Stimulated activated memory B cell treated with anti-CD40 and anti-IgM and Interleukin-4, amounts not matched to agents 10 μg/mL and 1 μg/mL and 100 μg/mL, for 72 hours (primary cell): ENCODE results near the gene BEST4.
A peak's percentile ranks its signal among the peaks of the same experiment; 100 is the strongest.

Experiments used
- ATAC-seq: fragments of 150-1000 bp; cut with Tn5 transposase; 2 replicates; pipeline ENCODE4 v1.10.0; 2021
- H3K27ac Mint-ChIP-seq: one replicate; pipeline ENCODE4 v1.8.0; 2022; ENCODE audit warnings: mild to moderate bottlenecking, mixed read lengths
- H3K27me3 Mint-ChIP-seq: one replicate; pipeline ENCODE4 v1.8.0; 2022; ENCODE audit warnings: mixed read lengths
- H3K36me3 Mint-ChIP-seq: one replicate; pipeline ENCODE4 v1.8.0; 2022; ENCODE audit warnings: mixed read lengths
- H3K4me1 Mint-ChIP-seq: one replicate; pipeline ENCODE4 v1.8.0; 2022; ENCODE audit warnings: mixed read lengths
- H3K4me3 Mint-ChIP-seq: one replicate; pipeline ENCODE4 v1.8.0; 2022; ENCODE audit warnings: mild to moderate bottlenecking, moderate library complexity, mixed read lengths
- H3K9me3 Mint-ChIP-seq: one replicate; pipeline ENCODE4 v1.8.0; 2022; ENCODE audit warnings: mixed read lengths

The BEST4 gene

GRCh38 chr1:44808938-44809917 is 21.3 kb upstream of the BEST4 start:
- peak; percentile 71 for ATAC-seq
- H3K9me3 Mint-ChIP-seq, result no peaks in the 10 kb centered on the region
- peaks cover 26% of the 10 kb centered on the region for H3K36me3 Mint-ChIP-seq
- H3K27me3 Mint-ChIP-seq, result no peaks in the 10 kb centered on the region
- peaks cover 75% of the 10 kb centered on the region for H3K4me1 Mint-ChIP-seq
- peak overlapping the region; percentile 31 for H3K4me3 Mint-ChIP-seq
- H3K27ac Mint-ChIP-seq, result peak overlapping the region; percentile 96

GRCh38 chr1:44808063-44808937 is 20.3 kb upstream of the BEST4 start, which contains the start of gene BTBD19:
Gene BTBD19, plus strand, starts transcription at chr1:44808523. Its CDS starts 298 bp downstream, at chr1:44808821.
- ATAC-seq, result peak; percentile 58
- H3K36me3 Mint-ChIP-seq, result peaks cover 31% of the 10 kb centered on the region
- H3K27ac Mint-ChIP-seq, result peak within 1 kb of the TSS; percentile 96
- no peaks in the 10 kb centered on the region for H3K9me3 Mint-ChIP-seq
- H3K4me3 Mint-ChIP-seq, result peak within 1 kb of the TSS; percentile 45
- peaks cover 74% of the 10 kb centered on the region for H3K4me1 Mint-ChIP-seq
- H3K27me3 Mint-ChIP-seq, result no peaks in the 10 kb centered on the region

DNA sequence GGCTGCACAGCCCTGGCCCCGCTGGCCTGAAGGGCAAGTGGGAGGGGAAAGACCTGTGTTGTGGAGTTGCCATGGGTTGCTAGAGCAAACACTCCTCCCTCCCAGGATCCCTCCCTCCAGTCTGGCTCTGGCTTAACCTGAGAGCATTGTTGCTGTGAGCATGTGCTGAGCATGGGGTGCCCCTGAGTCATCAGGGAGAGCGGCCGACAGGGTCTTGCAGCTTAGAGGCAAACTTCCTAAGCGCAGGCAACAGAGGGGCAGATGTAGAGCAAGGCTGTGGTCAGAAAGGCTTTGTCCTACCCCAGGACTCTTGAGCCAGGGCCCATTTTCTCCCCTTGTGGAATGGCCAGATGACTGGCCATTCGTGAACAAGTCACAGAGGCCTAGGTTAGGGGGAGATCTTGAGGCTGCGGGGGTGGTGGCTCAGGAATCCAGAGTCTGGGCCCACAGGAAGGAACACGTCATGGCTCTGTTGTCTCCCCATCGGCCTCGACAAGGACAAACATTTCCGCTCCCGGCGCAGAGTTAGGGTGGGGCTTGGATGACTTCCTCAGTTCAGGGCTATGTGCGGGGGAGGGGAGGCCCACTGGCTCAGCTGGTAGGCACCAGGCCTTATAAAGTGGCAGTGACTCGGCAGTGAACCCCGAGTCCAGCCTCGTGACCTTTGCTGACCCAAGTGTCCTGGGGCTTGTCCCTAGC is 19.5 kb upstream of the BEST4 start:
- Mint-ChIP-seq H3K27ac (peak overlapping the region; percentile 96), H3K4me1 (peaks cover 81% of the 10 kb centered on the region), H3K36me3 (peaks cover 38% of the 10 kb centered on the region), H3K4me3 (peak overlapping the region; percentile 45), H3K27me3 (no peaks in the 10 kb centered on the region), H3K9me3 (no peaks in the 10 kb centered on the region)
- ATAC-seq, result peak; percentile 70

DNA sequence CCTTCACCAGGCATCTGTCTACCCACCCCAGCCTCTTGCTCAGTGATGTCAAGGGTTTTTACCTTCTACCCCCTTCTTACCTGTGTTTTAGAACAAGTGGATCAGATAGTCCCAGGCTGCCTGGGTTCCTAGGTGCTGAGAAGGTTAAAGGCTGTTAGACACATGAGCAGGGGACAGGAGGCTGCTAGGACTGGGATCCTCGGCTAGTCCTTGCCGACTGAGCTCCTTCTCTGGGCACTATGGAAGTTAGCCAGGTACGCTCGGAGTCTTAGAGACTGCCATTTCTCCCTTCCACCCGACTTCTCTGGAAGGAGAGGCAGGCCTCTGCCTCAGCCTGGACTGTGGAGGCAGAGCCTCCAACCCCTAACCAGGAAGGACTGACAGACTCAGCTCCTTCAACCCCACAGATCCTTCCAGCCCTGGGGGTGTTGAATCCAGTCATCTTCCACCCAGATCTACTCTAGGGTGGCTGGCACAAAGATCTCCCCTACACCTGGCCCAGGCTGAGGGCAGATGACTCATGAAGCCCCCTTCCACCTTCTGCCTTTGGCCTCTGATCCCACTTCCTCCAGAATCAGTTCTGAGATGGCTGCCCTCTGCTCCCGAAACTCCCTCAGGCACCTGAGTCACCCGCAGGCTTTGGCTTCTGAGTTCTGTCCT is 18.9 kb upstream of the BEST4 start, which contains the start of gene DYNLT4:
TSS of gene DYNLT4 (minus strand) at position 648 of the 660 bp plus-strand sequence. CDS start 683 bp downstream, outside the sequence.
- H3K36me3 Mint-ChIP-seq, result peaks cover 43% of the 10 kb centered on the region
- no peaks in the 10 kb centered on the region for H3K27me3 Mint-ChIP-seq
- ATAC-seq, result no peak
- H3K4me3 Mint-ChIP-seq, result peak within 1 kb of the TSS; percentile 45
- H3K27ac Mint-ChIP-seq, result peak within 1 kb of the TSS; percentile 96
- peaks cover 80% of the 10 kb centered on the region for H3K4me1 Mint-ChIP-seq
- no peaks in the 10 kb centered on the region for H3K9me3 Mint-ChIP-seq

- Mint-ChIP-seq H3K27ac (peak overlapping the region; percentile 96), H3K4me3 (no peak overlapping the region), H3K36me3 (peaks cover 47% of the 10 kb centered on the region), H3K4me1 (peaks cover 77% of the 10 kb centered on the region), H3K9me3 (no peaks in the 10 kb centered on the region), H3K27me3 (no peaks in the 10 kb centered on the region)
- ATAC-seq, result no peak
These were observed 18.2 kb upstream of the BEST4 start for GRCh38 chr1:44806025-44806703.

DNA sequence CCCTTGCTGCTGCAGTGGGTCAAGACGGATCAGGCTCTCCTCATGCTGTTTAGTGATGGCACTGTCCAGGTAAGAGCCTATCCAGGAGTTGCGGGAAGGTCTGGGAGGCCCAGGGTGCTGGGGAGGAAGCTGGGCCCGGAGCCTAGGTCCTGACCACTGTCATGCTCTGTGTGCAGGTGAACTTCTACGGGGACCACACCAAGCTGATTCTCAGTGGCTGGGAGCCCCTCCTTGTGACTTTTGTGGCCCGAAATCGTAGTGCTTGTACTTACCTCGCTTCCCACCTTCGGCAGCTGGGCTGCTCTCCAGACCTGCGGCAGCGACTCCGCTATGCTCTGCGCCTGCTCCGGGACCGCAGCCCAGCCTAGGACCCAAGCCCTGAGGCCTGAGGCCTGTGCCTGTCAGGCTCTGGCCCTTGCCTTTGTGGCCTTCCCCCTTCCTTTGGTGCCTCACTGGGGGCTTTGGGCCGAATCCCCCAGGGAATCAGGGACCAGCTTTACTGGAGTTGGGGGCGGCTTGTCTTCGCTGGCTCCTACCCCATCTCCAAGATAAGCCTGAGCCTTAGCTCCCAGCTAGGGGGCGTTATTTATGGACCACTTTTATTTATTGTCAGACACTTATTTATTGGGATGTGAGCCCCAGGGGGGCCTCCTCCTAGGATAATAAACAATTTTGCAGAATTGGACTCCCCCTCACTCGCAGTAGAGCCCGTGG is 17.5 kb upstream of the BEST4 start:
- ATAC-seq, result no peak
- Mint-ChIP-seq H3K4me1 (peaks cover 70% of the 10 kb centered on the region), H3K9me3 (no peaks in the 10 kb centered on the region), H3K27ac (peak overlapping the region; percentile 95), H3K36me3 (peaks cover 47% of the 10 kb centered on the region), H3K27me3 (no peaks in the 10 kb centered on the region), H3K4me3 (no peak overlapping the region)

DNA sequence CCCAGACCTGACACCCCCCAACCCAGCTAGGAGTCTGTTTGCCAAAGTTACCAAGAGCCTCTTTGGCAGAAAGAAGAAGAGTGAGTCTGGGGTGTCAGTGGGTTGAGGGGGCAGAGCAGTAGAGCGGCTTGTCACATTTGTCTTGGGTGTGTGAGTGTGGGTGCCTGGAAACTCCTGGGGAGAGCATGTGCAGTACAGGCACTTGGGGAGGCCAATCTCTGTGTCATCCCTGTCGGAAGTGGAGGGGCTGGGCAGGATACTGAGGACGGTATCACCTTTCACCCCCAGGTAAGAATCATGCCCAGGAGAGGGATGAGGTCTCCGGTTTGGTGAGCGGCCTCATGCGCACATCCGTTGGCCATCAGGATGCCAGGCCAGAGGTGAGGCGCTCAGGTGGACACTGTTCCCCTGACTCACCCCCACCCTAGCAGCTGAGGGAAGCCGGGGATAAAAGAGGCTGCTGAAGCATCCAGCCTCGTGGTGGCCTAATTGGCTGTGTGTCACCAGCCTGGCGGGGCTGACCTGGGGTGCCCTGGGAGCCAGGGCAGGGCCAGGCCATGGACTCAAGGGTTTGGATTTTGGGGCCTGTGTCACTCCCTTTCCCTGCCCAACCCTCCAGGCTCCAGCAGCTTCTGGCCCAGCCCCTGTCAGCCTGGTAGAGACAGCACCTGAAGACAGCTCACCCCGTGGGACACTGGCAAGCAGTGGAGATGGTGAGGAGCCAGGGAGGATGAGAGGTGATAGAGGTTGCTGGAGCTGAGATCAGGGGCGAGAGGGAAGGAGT is 15.5 kb upstream of the BEST4 start:
- Mint-ChIP-seq H3K27ac (peak overlapping the region; percentile 95), H3K36me3 (peaks cover 47% of the 10 kb centered on the region), H3K27me3 (no peaks in the 10 kb centered on the region), H3K4me3 (peak overlapping the region; percentile 53), H3K4me1 (peaks cover 50% of the 10 kb centered on the region), H3K9me3 (no peaks in the 10 kb centered on the region)
- no peak for ATAC-seq

DNA sequence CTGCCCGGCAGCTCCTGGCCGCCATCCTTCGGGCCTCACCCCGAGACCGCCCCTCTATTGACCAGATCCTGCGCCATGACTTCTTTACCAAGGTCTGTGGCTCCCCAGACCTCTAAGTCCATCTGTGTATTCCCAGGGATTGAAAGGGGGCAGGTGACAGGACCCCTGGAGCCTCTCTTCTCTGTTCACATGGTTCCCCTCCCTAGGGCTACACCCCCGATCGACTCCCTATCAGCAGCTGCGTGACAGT is 15.0 kb upstream of the BEST4 start:
- ATAC-seq, result no peak
- Mint-ChIP-seq H3K9me3 (no peaks in the 10 kb centered on the region), H3K4me1 (peaks cover 45% of the 10 kb centered on the region), H3K36me3 (peaks cover 47% of the 10 kb centered on the region), H3K27ac (peak overlapping the region; percentile 95), H3K4me3 (peak overlapping the region; percentile 53), H3K27me3 (no peaks in the 10 kb centered on the region)

DNA sequence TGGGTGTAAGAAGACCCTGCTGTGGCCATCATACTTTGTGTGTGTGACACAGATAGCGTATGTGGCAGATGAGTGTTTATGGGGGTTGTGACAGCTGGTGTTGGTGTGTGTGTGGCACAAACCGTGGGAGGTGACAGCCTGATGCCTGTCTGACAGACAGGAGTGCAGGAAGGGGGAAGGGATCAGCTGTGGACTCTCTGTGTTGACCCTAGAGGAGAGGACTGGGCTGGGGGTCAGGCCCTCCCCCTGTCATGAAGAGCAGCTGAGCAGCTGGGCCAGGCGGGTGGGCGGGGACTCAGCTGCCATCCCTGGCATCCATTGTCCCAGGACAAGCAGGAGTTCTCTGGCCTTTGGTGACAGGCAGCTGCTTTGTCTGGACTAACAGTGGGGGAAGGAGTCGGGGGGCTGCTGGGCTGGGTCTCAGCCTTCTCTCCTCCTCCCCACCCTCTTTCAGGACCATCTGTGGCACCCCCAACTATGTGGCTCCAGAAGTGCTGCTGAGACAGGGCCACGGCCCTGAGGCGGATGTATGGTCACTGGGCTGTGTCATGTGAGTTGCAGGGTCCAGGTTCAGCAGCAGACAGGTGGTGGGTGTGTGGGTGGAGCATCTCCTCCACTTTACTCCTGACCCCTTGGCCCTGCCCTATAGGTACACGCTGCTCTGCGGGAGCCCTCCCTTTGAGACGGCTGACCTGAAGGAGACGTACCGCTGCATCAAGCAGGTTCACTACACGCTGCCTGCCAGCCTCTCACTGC is 14.5 kb upstream of the BEST4 start:
- no peaks in the 10 kb centered on the region for H3K27me3 Mint-ChIP-seq
- ATAC-seq, result no peak
- peaks cover 47% of the 10 kb centered on the region for H3K36me3 Mint-ChIP-seq
- peaks cover 40% of the 10 kb centered on the region for H3K4me1 Mint-ChIP-seq
- no peaks in the 10 kb centered on the region for H3K9me3 Mint-ChIP-seq
- peak overlapping the region; percentile 95 for H3K27ac Mint-ChIP-seq
- H3K4me3 Mint-ChIP-seq, result peak overlapping the region; percentile 91

GRCh38 chr1:44801491-44802305 is 13.7 kb upstream of the BEST4 start:
- H3K36me3 Mint-ChIP-seq, result peaks cover 42% of the 10 kb centered on the region
- H3K4me1 Mint-ChIP-seq, result peaks cover 32% of the 10 kb centered on the region
- H3K27me3 Mint-ChIP-seq, result no peaks in the 10 kb centered on the region
- ATAC-seq, result no peak
- H3K27ac Mint-ChIP-seq, result peak overlapping the region; percentile 95
- H3K9me3 Mint-ChIP-seq, result no peaks in the 10 kb centered on the region
- peak overlapping the region; percentile 91 for H3K4me3 Mint-ChIP-seq

- peak within 1 kb of the TSS; percentile 91 for H3K4me3 Mint-ChIP-seq
- peaks cover 25% of the 10 kb centered on the region for H3K4me1 Mint-ChIP-seq
- peak; percentile 96 for ATAC-seq
- H3K27me3 Mint-ChIP-seq, result no peaks in the 10 kb centered on the region
- peaks cover 33% of the 10 kb centered on the region for H3K36me3 Mint-ChIP-seq
- peak within 1 kb of the TSS; percentile 95 for H3K27ac Mint-ChIP-seq
- no peaks in the 10 kb centered on the region for H3K9me3 Mint-ChIP-seq
These were observed 12.0 kb upstream of the BEST4 start, which contains the start of gene PLK3 for GRCh38 chr1:44799770-44800584. Gene PLK3, plus strand, starts transcription at chr1:44800377. Its CDS starts 87 bp downstream, at chr1:44800464.
